ENCODE data around the gene SMDT1. TPM values are rescaled to one million over a fixed set of nuclear protein-coding genes. Genes with fewer than 3 reads are reported as not detected.

SMDT1 gene
- total and polyA plus RNA-seq, 2 experiments from 2014 or later: 4.9 to 97.9 TPM

DNA sequence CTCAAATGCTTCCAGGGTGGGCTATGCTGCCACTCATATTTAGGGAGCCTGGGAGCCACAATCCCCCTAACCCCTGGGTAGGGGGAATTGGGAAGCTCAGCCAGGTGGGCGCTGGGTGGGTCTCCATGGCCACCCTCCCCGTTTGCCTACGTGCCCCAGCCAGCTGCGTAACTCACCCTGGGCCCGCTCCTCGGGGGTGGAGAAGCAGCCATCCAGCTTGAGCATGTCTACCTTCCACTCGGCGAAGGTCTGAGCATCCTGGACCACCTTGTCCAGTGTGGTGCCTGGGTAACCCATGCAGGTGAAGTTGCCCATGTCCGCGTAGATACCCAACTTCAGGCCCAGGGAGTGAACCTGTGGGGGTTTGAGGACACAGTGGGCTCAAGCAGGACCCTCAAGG lies 12.6 kb upstream of the SMDT1 start:
- H3F3A ChIP-seq (replicated peaks; ENCODE audit: low read depth): peaks cover 14% of the 10 kb centered on the region
- no peak overlapping the region for H3K4me2 ChIP-seq
- H3K27ac Mint-ChIP-seq: no peak overlapping the region
- DNase-seq (ENCODE audit: low spot score) (no peak), ATAC-seq (no peak)
- H3K79me2 ChIP-seq (replicated peaks; ENCODE audit: insufficient read depth): no peaks in the 10 kb centered on the region
- H3K4me3 Mint-ChIP-seq: no peak overlapping the region
- H3K4me1 ChIP-seq (ENCODE audit: insufficient read depth): peaks cover 27% of the 10 kb centered on the region
- H3K27ac ChIP-seq (ENCODE audit: low read depth): no peak overlapping the region
- TF ChIP-seq EZH2phosphoT487 (IDR thresholded peaks at IDR 0.05; ENCODE audit: unreplicated experiment): no peak
- TF ChIP-seq JUNB (IDR thresholded peaks at IDR 0.05; ENCODE audit: unreplicated experiment): no peak
- TF ChIP-seq, protein P1, sequence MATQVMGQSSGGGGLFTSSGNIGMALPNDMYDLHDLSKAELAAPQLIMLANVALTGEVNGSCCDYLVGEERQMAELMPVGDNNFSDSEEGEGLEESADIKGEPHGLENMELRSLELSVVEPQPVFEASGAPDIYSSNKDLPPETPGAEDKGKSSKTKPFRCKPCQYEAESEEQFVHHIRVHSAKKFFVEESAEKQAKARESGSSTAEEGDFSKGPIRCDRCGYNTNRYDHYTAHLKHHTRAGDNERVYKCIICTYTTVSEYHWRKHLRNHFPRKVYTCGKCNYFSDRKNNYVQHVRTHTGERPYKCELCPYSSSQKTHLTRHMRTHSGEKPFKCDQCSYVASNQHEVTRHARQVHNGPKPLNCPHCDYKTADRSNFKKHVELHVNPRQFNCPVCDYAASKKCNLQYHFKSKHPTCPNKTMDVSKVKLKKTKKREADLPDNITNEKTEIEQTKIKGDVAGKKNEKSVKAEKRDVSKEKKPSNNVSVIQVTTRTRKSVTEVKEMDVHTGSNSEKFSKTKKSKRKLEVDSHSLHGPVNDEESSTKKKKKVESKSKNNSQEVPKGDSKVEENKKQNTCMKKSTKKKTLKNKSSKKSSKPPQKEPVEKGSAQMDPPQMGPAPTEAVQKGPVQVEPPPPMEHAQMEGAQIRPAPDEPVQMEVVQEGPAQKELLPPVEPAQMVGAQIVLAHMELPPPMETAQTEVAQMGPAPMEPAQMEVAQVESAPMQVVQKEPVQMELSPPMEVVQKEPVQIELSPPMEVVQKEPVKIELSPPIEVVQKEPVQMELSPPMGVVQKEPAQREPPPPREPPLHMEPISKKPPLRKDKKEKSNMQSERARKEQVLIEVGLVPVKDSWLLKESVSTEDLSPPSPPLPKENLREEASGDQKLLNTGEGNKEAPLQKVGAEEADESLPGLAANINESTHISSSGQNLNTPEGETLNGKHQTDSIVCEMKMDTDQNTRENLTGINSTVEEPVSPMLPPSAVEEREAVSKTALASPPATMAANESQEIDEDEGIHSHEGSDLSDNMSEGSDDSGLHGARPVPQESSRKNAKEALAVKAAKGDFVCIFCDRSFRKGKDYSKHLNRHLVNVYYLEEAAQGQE (IDR thresholded peaks at IDR 0.05; ENCODE audit: unreplicated experiment): no peak
- no peak for TF ChIP-seq ZNF114 (CRISPR knock-in tag; IDR thresholded peaks at IDR 0.05)
- TF ChIP-seq NANOG (IDR thresholded peaks at IDR 0.05; ENCODE audit: borderline replicate concordance): no peak
- TF ChIP-seq, protein P2, sequence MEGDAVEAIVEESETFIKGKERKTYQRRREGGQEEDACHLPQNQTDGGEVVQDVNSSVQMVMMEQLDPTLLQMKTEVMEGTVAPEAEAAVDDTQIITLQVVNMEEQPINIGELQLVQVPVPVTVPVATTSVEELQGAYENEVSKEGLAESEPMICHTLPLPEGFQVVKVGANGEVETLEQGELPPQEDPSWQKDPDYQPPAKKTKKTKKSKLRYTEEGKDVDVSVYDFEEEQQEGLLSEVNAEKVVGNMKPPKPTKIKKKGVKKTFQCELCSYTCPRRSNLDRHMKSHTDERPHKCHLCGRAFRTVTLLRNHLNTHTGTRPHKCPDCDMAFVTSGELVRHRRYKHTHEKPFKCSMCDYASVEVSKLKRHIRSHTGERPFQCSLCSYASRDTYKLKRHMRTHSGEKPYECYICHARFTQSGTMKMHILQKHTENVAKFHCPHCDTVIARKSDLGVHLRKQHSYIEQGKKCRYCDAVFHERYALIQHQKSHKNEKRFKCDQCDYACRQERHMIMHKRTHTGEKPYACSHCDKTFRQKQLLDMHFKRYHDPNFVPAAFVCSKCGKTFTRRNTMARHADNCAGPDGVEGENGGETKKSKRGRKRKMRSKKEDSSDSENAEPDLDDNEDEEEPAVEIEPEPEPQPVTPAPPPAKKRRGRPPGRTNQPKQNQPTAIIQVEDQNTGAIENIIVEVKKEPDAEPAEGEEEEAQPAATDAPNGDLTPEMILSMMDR (conservative IDR thresholded peaks at IDR 0.05; ENCODE audit: low read depth in 2 of 2): no peak
- TF ChIP-seq CREB1 (CRISPR knock-in tag; IDR thresholded peaks at IDR 0.05; ENCODE audit: low read depth): no peak
- TF ChIP-seq, protein P3, sequence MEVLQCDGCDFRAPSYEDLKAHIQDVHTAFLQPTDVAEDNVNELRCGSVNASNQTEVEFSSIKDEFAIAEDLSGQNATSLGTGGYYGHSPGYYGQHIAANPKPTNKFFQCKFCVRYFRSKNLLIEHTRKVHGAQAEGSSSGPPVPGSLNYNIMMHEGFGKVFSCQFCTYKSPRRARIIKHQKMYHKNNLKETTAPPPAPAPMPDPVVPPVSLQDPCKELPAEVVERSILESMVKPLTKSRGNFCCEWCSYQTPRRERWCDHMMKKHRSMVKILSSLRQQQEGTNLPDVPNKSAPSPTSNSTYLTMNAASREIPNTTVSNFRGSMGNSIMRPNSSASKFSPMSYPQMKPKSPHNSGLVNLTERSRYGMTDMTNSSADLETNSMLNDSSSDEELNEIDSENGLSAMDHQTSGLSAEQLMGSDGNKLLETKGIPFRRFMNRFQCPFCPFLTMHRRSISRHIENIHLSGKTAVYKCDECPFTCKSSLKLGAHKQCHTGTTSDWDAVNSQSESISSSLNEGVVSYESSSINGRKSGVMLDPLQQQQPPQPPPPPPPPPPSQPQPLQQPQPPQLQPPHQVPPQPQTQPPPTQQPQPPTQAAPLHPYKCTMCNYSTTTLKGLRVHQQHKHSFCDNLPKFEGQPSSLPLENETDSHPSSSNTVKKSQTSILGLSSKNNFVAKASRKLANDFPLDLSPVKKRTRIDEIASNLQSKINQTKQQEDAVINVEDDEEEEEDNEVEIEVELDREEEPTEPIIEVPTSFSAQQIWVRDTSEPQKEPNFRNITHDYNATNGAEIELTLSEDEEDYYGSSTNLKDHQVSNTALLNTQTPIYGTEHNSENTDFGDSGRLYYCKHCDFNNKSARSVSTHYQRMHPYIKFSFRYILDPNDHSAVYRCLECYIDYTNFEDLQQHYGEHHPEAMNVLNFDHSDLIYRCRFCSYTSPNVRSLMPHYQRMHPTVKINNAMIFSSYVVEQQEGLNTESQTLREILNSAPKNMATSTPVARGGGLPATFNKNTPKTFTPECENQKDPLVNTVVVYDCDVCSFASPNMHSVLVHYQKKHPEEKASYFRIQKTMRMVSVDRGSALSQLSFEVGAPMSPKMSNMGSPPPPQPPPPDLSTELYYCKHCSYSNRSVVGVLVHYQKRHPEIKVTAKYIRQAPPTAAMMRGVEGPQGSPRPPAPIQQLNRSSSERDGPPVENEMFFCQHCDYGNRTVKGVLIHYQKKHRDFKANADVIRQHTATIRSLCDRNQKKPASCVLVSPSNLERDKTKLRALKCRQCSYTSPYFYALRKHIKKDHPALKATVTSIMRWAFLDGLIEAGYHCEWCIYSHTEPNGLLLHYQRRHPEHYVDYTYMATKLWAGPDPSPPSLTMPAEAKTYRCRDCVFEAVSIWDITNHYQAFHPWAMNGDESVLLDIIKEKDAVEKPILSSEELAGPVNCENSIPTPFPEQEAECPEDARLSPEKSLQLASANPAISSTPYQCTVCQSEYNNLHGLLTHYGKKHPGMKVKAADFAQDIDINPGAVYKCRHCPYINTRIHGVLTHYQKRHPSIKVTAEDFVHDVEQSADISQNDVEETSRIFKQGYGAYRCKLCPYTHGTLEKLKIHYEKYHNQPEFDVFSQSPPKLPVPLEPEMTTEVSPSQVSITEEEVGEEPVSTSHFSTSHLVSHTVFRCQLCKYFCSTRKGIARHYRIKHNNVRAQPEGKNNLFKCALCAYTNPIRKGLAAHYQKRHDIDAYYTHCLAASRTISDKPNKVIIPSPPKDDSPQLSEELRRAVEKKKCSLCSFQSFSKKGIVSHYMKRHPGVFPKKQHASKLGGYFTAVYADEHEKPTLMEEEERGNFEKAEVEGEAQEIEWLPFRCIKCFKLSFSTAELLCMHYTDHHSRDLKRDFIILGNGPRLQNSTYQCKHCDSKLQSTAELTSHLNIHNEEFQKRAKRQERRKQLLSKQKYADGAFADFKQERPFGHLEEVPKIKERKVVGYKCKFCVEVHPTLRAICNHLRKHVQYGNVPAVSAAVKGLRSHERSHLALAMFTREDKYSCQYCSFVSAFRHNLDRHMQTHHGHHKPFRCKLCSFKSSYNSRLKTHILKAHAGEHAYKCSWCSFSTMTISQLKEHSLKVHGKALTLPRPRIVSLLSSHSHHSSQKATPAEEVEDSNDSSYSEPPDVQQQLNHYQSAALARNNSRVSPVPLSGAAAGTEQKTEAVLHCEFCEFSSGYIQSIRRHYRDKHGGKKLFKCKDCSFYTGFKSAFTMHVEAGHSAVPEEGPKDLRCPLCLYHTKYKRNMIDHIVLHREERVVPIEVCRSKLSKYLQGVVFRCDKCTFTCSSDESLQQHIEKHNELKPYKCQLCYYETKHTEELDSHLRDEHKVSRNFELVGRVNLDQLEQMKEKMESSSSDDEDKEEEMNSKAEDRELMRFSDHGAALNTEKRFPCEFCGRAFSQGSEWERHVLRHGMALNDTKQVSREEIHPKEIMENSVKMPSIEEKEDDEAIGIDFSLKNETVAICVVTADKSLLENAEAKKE (CRISPR knock-in tag; IDR thresholded peaks at IDR 0.05): no peak
- TF ChIP-seq EZH2 (IDR thresholded peaks at IDR 0.05; ENCODE audit: low read depth, unreplicated experiment): no peak
- TF ChIP-seq ZNF331 (CRISPR knock-in tag; IDR thresholded peaks at IDR 0.05; ENCODE audit: low read depth): no peak
- no peak for TF ChIP-seq POLR2AphosphoS5 (IDR thresholded peaks at IDR 0.05; ENCODE audit: low read depth)
- TF ChIP-seq, protein P4, sequence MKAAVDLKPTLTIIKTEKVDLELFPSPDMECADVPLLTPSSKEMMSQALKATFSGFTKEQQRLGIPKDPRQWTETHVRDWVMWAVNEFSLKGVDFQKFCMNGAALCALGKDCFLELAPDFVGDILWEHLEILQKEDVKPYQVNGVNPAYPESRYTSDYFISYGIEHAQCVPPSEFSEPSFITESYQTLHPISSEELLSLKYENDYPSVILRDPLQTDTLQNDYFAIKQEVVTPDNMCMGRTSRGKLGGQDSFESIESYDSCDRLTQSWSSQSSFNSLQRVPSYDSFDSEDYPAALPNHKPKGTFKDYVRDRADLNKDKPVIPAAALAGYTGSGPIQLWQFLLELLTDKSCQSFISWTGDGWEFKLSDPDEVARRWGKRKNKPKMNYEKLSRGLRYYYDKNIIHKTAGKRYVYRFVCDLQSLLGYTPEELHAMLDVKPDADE (IDR thresholded peaks at IDR 0.05): no peak
- TF ChIP-seq STAT1 (IDR thresholded peaks at IDR 0.05; ENCODE audit: unreplicated experiment): no peak
- H3K36me3 ChIP-seq (ENCODE audit: insufficient read depth): peaks cover under 1% of the 10 kb centered on the region; the same call in 1 of the 2 replicates
- no peak overlapping the region for H2AFZ ChIP-seq
- no peaks in the 10 kb centered on the region for H4K20me1 ChIP-seq (replicated peaks; ENCODE audit: insufficient read depth)
- peaks cover 22% of the 10 kb centered on the region for H3K4me1 Mint-ChIP-seq
- peaks cover 52% of the 10 kb centered on the region for H3K36me3 Mint-ChIP-seq (ENCODE audit: low read depth)
- no peaks in the 10 kb centered on the region; the same call in 1 of the 2 replicates for H3K9me2 ChIP-seq (ENCODE audit: insufficient read depth)
- H3K4me3 ChIP-seq: no peak overlapping the region
- peaks cover 25% of the 10 kb centered on the region for H3K27me3 Mint-ChIP-seq (ENCODE audit: insufficient read depth, low read depth, poor library complexity)
- no peaks in the 10 kb centered on the region for H3K27me3 ChIP-seq (ENCODE audit: insufficient read depth)
- peaks cover 6% of the 10 kb centered on the region; the same call in 2 of the 3 replicates for H3K9me3 Mint-ChIP-seq

Data from GM23338 (cell line).